ENCODE measurements around the gene NPHS1.

DNA sequence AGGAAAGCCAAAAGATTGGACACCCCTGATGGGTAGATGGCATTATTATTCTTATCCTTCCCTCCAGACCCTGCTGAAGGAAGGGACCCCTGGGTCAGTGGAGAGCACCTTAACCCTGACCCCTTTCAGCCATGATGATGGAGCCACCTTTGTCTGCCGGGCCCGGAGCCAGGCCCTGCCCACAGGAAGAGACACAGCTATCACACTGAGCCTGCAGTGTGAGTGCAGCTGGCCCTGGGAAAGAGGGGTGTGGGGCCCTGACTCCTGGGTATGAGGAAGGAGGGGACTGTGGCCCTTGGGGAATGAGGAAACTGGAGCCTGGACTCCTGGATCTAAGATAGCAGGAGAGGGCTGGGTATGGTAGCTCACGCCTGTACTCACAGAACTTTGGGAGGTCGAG, 7.1 kb upstream of the NPHS1 start:
- TF ChIP-seq MAFF (IDR thresholded peaks at IDR 0.05; ENCODE audit: low read length), result no peak
- TF ChIP-seq, protein P1, sequence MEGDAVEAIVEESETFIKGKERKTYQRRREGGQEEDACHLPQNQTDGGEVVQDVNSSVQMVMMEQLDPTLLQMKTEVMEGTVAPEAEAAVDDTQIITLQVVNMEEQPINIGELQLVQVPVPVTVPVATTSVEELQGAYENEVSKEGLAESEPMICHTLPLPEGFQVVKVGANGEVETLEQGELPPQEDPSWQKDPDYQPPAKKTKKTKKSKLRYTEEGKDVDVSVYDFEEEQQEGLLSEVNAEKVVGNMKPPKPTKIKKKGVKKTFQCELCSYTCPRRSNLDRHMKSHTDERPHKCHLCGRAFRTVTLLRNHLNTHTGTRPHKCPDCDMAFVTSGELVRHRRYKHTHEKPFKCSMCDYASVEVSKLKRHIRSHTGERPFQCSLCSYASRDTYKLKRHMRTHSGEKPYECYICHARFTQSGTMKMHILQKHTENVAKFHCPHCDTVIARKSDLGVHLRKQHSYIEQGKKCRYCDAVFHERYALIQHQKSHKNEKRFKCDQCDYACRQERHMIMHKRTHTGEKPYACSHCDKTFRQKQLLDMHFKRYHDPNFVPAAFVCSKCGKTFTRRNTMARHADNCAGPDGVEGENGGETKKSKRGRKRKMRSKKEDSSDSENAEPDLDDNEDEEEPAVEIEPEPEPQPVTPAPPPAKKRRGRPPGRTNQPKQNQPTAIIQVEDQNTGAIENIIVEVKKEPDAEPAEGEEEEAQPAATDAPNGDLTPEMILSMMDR (IDR thresholded peaks at IDR 0.05 in 2 of 3, conservative IDR thresholded peaks at IDR 0.05 in 1 of 3; ENCODE audit: insufficient read depth in 2 of 3, low read depth in 1 of 3, low read length in 3 of 3), result no peak
- TF ChIP-seq, protein P2, sequence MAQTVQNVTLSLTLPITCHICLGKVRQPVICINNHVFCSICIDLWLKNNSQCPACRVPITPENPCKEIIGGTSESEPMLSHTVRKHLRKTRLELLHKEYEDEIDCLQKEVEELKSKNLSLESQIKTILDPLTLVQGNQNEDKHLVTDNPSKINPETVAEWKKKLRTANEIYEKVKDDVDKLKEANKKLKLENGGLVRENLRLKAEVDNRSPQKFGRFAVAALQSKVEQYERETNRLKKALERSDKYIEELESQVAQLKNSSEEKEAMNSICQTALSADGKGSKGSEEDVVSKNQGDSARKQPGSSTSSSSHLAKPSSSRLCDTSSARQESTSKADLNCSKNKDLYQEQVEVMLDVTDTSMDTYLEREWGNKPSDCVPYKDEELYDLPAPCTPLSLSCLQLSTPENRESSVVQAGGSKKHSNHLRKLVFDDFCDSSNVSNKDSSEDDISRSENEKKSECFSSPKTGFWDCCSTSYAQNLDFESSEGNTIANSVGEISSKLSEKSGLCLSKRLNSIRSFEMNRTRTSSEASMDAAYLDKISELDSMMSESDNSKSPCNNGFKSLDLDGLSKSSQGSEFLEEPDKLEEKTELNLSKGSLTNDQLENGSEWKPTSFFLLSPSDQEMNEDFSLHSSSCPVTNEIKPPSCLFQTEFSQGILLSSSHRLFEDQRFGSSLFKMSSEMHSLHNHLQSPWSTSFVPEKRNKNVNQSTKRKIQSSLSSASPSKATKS (CRISPR knock-in tag; IDR thresholded peaks at IDR 0.05), result no peak
- no peak for TF ChIP-seq MAX (CRISPR knock-in tag; IDR thresholded peaks at IDR 0.05)
- no peak for TF ChIP-seq HDAC6 (IDR thresholded peaks at IDR 0.05; ENCODE audit: low read depth, low read length)
- TF ChIP-seq, protein P3, sequence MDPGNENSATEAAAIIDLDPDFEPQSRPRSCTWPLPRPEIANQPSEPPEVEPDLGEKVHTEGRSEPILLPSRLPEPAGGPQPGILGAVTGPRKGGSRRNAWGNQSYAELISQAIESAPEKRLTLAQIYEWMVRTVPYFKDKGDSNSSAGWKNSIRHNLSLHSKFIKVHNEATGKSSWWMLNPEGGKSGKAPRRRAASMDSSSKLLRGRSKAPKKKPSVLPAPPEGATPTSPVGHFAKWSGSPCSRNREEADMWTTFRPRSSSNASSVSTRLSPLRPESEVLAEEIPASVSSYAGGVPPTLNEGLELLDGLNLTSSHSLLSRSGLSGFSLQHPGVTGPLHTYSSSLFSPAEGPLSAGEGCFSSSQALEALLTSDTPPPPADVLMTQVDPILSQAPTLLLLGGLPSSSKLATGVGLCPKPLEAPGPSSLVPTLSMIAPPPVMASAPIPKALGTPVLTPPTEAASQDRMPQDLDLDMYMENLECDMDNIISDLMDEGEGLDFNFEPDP (CRISPR knock-in tag; IDR thresholded peaks at IDR 0.05), result no peak
- no peak for TF ChIP-seq FOXA3 (CRISPR knock-in tag; conservative IDR thresholded peaks at IDR 0.05 in 1 of 2, IDR thresholded peaks at IDR 0.05 in 1 of 2)
- no peak for TF ChIP-seq MCM7 (IDR thresholded peaks at IDR 0.05)
- no peak for TF ChIP-seq MECOM (CRISPR knock-in tag; IDR thresholded peaks at IDR 0.05)
- TF ChIP-seq PHF21A (IDR thresholded peaks at IDR 0.05; ENCODE audit: borderline replicate concordance, low read depth), result no peak
- no peak for TF ChIP-seq CREB1 (IDR thresholded peaks at IDR 0.05)
- TF ChIP-seq CREB1 (CRISPR knock-in tag; IDR thresholded peaks at IDR 0.05), result no peak
- no peak for TF ChIP-seq EZH2 (IDR thresholded peaks at IDR 0.05; ENCODE audit: borderline replicate concordance, low read depth, low read length)

Data from K562 (cell line).